Retinal pigment epithelial cell (primary cell): ENCODE measurements around the gene NETO1.
A peak's percentile ranks its signal among the peaks of the same experiment; 100 is the strongest.

Experiments used
- DNase-seq: peaks from one replicate; pipeline ENCODE4 v3.0.0-alpha.2; 2010; ENCODE audit warnings: low read depth
- H3K4me3 ChIP-seq: 2 replicates; pipeline ENCODE4 v1.5.1; 2011; ENCODE audit warnings: mild to moderate bottlenecking, low read length, control low read depth, moderate library complexity
- CTCF ChIP-seq: conservative IDR thresholded peaks from 2 replicates; pipeline ENCODE4 v1.5.1; 2011; ENCODE audit warnings: low read depth, low read length, control low read depth, inconsistent platforms

The NETO1 gene

DNA sequence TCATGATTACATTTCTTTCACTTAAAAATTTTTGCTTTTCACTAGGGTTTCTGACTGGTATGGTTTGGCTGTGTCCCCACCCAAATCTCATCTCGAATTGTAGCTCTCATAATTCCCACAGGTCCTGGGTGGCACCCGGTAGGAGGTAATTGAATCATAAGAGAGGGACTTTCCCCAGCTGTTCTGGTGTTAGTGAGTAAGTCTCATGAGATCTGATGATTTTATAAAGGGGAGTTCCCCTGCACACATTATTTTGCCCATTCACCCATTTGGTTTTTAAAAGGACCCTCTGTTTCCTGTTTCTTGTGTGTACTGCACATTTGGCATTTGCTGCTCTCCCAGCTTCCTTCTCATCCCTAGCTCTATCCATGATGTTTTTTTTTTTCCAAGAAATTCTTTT, 27.8 kb upstream of the NETO1 start:
- DNase-seq: no peak
- no peak for TF ChIP-seq CTCF
- no peak overlapping the region for H3K4me3 ChIP-seq

- TF ChIP-seq CTCF: no peak
- no peak overlapping the region for H3K4me3 ChIP-seq
- no peak for DNase-seq
Observed at GRCh38 chr18:72878561-72878960, 10.8 kb upstream of the NETO1 start.

- H3K4me3 ChIP-seq: no peak overlapping the region
- no peak for TF ChIP-seq CTCF
- no peak for DNase-seq
Observed at GRCh38 chr18:72878143-72878542, 10.4 kb upstream of the NETO1 start.

DNA sequence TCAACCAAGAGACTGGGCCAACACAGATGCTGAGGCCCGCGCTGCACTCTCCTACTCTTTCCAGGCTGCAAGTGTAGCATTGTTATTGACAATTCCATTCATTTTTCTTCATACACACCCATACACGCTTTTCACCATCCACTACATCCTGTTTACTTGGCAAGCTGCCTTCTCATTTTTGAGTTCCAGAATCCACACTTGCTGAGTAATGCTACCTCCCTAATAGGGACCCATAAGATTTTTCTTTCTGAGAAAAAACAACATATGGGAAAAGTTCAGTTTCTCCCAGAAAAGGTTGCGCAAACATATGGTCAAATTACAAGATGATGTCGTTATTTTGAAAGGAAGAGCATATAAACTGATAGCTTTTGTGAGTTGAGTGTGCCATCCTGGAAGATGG, 3.3 kb upstream of the NETO1 start:
- H3K4me3 ChIP-seq: no peak overlapping the region
- no peak for TF ChIP-seq CTCF
- DNase-seq: no peak

DNA sequence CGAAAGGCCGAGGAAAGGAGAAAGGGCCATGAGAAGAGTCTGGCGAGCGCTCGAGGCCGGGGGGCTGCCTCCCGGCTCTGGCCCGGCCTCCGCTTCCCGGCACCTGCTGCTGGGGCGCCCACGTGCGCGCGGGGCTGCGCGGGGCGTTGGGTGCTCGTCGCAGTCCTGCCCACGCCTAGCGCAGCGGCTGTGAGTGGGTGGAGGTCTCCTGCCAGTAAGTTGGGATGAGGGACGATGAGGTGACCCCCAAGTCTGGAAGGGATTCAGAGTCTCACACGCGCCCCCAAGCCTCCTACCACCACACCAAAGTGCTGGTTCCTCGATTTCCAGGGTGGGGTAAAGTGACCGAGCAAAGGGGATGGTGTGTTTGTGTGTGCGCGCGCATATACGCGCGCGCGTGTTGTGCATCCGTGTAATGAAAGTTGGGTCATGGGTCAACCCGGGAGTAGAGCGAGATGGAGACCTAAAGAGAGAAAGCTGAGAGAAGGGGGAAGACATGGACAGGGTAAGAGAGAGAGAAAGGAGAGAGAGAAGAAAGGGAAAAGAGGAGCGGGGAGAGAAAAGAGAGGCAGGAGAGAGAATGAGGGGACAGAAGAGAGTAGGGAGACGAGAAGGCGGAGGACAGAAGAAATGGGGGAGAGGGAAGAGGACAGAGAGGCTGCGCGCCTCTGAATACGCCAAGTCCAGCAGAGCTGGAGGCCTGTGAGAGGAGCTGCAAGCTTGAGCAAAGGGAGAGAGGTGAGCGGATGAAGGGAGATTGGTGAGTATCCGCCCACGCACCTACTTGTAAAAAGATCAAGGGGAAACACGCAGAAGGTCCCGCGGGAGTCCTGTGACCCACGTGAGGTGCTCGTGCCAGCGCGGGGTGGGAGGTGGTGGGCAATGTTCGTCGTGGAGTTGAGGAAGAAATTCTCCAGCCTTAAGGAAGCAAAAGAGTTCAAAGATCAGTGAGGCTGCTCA, 1.7 kb upstream of the NETO1 start:
- no peak for DNase-seq
- peak overlapping the region; percentile 46 for H3K4me3 ChIP-seq
- no peak for TF ChIP-seq CTCF

DNA sequence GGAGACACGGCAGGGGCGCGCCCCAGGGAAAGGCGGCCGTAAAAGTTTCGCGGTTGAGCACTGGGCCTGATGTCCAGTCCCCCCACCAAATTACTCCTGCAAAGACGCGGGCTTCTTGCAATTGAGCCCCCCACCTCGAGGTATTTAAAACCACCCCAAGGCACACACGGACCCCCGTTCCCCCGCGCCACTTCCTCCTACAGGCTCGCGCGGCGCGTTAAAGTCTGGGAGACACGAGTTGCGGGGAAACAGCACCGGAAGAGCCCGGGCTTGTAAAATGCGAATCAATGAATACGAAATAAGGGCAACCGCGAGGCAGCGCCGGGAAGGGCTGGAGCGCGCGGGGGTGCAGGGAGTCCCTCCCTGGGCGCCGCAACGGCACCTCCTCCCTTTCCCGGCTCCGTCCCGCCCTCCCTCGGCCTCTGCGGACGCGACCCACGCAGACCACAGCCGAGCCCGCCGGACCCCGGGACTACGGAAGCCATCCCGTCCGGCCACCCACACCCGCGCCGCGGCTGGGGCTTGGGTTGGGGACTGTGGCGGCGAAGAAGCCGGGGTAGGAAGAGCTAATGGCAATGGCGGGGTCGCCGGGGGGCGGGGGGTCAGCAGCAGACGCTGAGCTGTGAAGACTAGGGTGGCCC, 918 bp upstream of the NETO1 start:
- no peak for DNase-seq
- peak overlapping the region; percentile 46 for H3K4me3 ChIP-seq
- TF ChIP-seq CTCF: no peak
